GM12878 (cell line): ENCODE measurements around the gene CRB1. TPM values are rescaled to one million over a fixed set of nuclear protein-coding genes. Genes with fewer than 3 reads are reported as not detected.

Experiments
- ATAC-seq: fragments of 200-7000 bp; cut with Tn5 transposase; 3 replicates; pipeline ENCODE4 v1.9.1; 2020; ENCODE audit warnings: mild to moderate bottlenecking, moderate library complexity
- BruUV-seq: library from RNA; stranded (reverse); fragments of 400-500 nt; replicated peaks from 2 replicates; lab custom pipeline; 2021; lab: Mats Ljungman, UMichigan
- CTCF ChIA-PET: fragments of 300-600 bp; sonication (Branson Sonifier 250); formaldehyde crosslinking; extraction: SDS; loops from one replicate; lab custom pipeline; 2021; ENCODE audit warnings: inconsistent platforms; lab: Yijun Ruan, JAX
- POLR2A ChIA-PET: fragments of 350-600 bp; formaldehyde crosslinking; extraction: SDS; loops from one replicate; lab custom pipeline; 2021; ENCODE audit warnings: inconsistent platforms; lab: Charles Lee
- RAD21 ChIA-PET: fragments of 300-600 bp; sonication (Branson Sonifier 250); formaldehyde crosslinking; loops from one replicate; lab custom pipeline; 2023; ENCODE audit warnings: antibody characterized with exemption; ENCODE audit not compliant: unreplicated experiment; lab: Charles Lee
- SMC1A ChIA-PET: fragments of 300-600 bp; sonication (Branson Sonifier 250); formaldehyde crosslinking; loops from one replicate; lab custom pipeline; 2023; ENCODE audit not compliant: unreplicated experiment, uncharacterized antibody; lab: Charles Lee
- DNase-seq: peaks from one replicate; pipeline ENCODE4 v3.0.0-alpha.2; 2011; ENCODE audit warnings: low read depth, low spot score
- FAIRE-seq: peaks from 3 replicates; lab custom pipeline; 2011; peaks lifted over from hg19 to GRCh38; lab: Jason Lieb, UNC
- H2AFZ ChIP-seq: 2 replicates; pipeline ENCODE4 v1.6.0; 2011; ENCODE audit warnings: low read depth, low read length, control low read depth; ENCODE audit not compliant: control insufficient read depth
- H3K27ac ChIP-seq: 2 replicates; pipeline ENCODE4 v1.5.1; 2011; ENCODE audit warnings: control low read depth; ENCODE audit not compliant: control insufficient read depth, insufficient read depth
- H3K27me3 ChIP-seq, 2 experiments: replicated peaks in 1 of 2; 2 replicates each; pipeline versions ENCODE4 v1.6.0 to v1.6.1; 2011; ENCODE audit warnings: low read length in 1 of 2; ENCODE audit not compliant: control insufficient read depth in 2 of 2, insufficient read depth in 2 of 2
- H3K36me3 ChIP-seq, 2 experiments: 2 replicates each; pipeline ENCODE4 v1.5.1; 2011; ENCODE audit warnings: low read length in 1 of 2; ENCODE audit not compliant: control insufficient read depth in 2 of 2, insufficient read depth in 2 of 2
- H3K4me1 ChIP-seq: 2 replicates; pipeline ENCODE4 v1.6.1; 2011; ENCODE audit warnings: mild to moderate bottlenecking, low read length, moderate library complexity, mixed read lengths; ENCODE audit not compliant: control insufficient read depth, insufficient read depth
- H3K4me2 ChIP-seq: 2 replicates; pipeline ENCODE4 v1.6.0; 2011; ENCODE audit warnings: control low read depth; ENCODE audit not compliant: control insufficient read depth, insufficient read depth
- H3K4me3 ChIP-seq: fragments of 200-600 bp; sonication (generic); 2 replicates; pipeline ENCODE4 v1.5.1; 2016
- H3K79me2 ChIP-seq: 2 replicates; pipeline ENCODE4 v1.6.0; 2011; ENCODE audit warnings: low read length; ENCODE audit not compliant: control insufficient read depth, insufficient read depth
- H3K9ac ChIP-seq: 2 replicates; pipeline ENCODE4 v1.8.0; 2011; ENCODE audit warnings: low read length, control low read depth, mixed read lengths; ENCODE audit not compliant: control insufficient read depth, insufficient read depth
- H3K9me3 ChIP-seq: replicated peaks from 3 replicates; pipeline ENCODE4 v1.5.1; 2011; ENCODE audit warnings: mild to moderate bottlenecking, low read length; ENCODE audit not compliant: control insufficient read depth, insufficient read depth
- H4K20me1 ChIP-seq: 2 replicates; pipeline ENCODE4 v1.6.0; 2011; ENCODE audit not compliant: control insufficient read depth, insufficient read depth
- BHLHE40 ChIP-seq, 2 experiments: fragments of 450-650 bp in 1 of 2; IDR thresholded peaks; 2 replicates each; pipeline ENCODE4 v1.6.1; 2011 to 2017; ENCODE audit warnings: low read depth in 2 of 2, borderline replicate concordance in 1 of 2, improper control_type of control experiment in 1 of 2, low read length in 1 of 2, mild to moderate bottlenecking in 1 of 2
- CHD2 ChIP-seq: IDR thresholded peaks from 2 replicates; pipeline ENCODE4 v1.6.1; 2011; ENCODE audit warnings: low read depth, low read length, improper control_type of control experiment, borderline replicate concordance
- CREM ChIP-seq: IDR thresholded peaks from 2 replicates; pipeline ENCODE4 v1.6.1; 2014; ENCODE audit warnings: antibody characterized with exemption, low read depth
- GATAD2B ChIP-seq: fragments of 450-650 bp; conservative IDR thresholded peaks from 2 replicates; pipeline ENCODE4 v1.6.1; 2017; ENCODE audit warnings: low read depth, mild to moderate bottlenecking, moderate library complexity
- ZNF217 ChIP-seq: fragments of 450-650 bp; IDR thresholded peaks from 2 replicates; pipeline ENCODE4 v1.6.1; 2017; ENCODE audit warnings: antibody characterized with exemption, mild to moderate bottlenecking
- WGBS: methylation state at CpG from one replicate; pipeline ENCODE4 v1.1.6; 2016; ENCODE audit warnings: low lambda C conversion rate; ENCODE audit not compliant: insufficient replicate concordance, insufficient coverage; ENCODE audit errors: missing lambda C conversion rate; 5-methylcytosine and 5-hydroxymethylcytosine counted together
- in situ Hi-C: fragments of 300-500 bp; cut with MboI; formaldehyde crosslinking; loops from 9 replicates; pipeline ENCODE4 v1.14.3; 2018; ENCODE audit warnings: mixed read lengths
- intact Hi-C: fragments of 100-400 bp; cut with micrococcal nuclease; formaldehyde crosslinking; loops from one replicate; pipeline ENCODE4 v1.14.2; 2022; ENCODE audit not compliant: unreplicated experiment
- polyA plus RNA-seq, 11 experiments: library from polyadenylated mRNA; depleted of rRNA in 4 of 11; unstranded in 6 of 11; stranded (reverse) in 5 of 11; fragments of >200 nt; fragmentation: Nextera tagmentation in 4 of 11; fragmentation: Illumina TruSeq in 1 of 11; extraction: Ambion mirVana in 4 of 11; extraction: Trizol in 1 of 11; gene quantifications; 1 replicate in 1 of 11; 2 replicates in 10 of 11; pipeline versions ENCODE4 v1.2.1 to v1.2.3, GENCODE V29; 2011 to 2016; ENCODE audit warnings: inconsistent platforms in 2 of 11, missing spikeins in 2 of 11, low read depth in 1 of 11
- total RNA-seq, 4 experiments: library from RNA; depleted of rRNA in 3 of 4; stranded (reverse); fragments of >200 nt in 3 of 4; fragmentation: Illumina TruSeq in 1 of 4; extraction: Trizol in 1 of 4; gene quantifications; 2 replicates each; pipeline versions ENCODE4 v1.2.1 to v1.2.3, GENCODE V29; 2013 to 2021
- TF ChIP-seq, protein P1 (sequence below), 3 experiments: IDR thresholded peaks in 2 of 3; conservative IDR thresholded peaks in 1 of 3; 2 replicates each; pipeline ENCODE4 v1.5.1; 2011; ENCODE audit warnings: low read depth in 3 of 3, low read length in 3 of 3, mild to moderate bottlenecking in 3 of 3, control low read depth in 2 of 3, moderate library complexity in 2 of 3, inconsistent platforms in 1 of 3, mixed read lengths in 1 of 3; ENCODE audit not compliant: control insufficient read depth in 2 of 3, insufficient read depth in 1 of 3; ENCODE audit errors: extremely low read depth in 1 of 3

The CRB1 gene
- total and polyA plus RNA-seq, 10 of the 15 experiments (the other 5 are each of a cell fraction or from before 2014, with no cell fraction given) = 0.06 to 0.10 (median 0.06) TPM; not detected in 7

DNA sequence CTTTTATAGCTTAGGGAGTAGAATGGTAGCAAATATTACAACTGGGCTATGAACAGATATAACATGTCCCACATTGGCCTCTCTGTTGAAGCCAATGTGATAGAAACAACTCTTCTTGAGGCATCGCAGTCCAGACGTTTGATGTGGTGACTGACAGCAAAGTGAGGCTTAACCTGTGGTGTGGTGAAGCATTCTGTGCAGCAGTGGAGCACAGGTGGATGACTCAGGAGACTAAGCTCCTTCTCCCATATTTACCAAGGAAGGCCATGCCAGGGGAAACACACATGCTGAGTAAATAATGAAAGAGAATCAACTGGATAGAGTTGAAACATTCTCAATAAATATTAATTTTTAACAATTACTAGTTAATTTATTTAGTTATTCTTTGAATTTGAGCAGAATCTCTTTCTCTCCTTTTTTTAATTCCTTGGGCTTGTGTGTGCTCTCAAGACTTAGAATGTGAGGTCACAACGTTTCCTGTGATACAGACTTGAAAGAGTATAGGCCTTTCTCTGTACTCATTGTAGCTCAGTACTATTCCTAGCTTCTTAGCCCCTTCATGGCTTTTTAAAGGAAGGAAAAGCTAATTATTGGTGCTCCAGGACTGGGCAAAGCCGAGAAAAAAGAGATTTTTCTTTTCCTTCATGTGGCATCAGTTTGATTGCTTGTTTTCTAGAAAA is 17.6 kb downstream of the CRB1 start:
- H4K20me1 ChIP-seq = no peaks in the 10 kb centered on the region
- 39% methylated on average over 4 of the region's 4 CpGs for WGBS
- TF ChIP-seq CREM (no peak), GATAD2B (no peak), BHLHE40 (IDR thresholded peaks at IDR 0.05; ENCODE audit: borderline replicate concordance in 1 of 2, low read depth in 2 of 2, low read length in 1 of 2) (no peak), CHD2 (no peak), ZNF217 (no peak)
- TF ChIP-seq, protein P1, sequence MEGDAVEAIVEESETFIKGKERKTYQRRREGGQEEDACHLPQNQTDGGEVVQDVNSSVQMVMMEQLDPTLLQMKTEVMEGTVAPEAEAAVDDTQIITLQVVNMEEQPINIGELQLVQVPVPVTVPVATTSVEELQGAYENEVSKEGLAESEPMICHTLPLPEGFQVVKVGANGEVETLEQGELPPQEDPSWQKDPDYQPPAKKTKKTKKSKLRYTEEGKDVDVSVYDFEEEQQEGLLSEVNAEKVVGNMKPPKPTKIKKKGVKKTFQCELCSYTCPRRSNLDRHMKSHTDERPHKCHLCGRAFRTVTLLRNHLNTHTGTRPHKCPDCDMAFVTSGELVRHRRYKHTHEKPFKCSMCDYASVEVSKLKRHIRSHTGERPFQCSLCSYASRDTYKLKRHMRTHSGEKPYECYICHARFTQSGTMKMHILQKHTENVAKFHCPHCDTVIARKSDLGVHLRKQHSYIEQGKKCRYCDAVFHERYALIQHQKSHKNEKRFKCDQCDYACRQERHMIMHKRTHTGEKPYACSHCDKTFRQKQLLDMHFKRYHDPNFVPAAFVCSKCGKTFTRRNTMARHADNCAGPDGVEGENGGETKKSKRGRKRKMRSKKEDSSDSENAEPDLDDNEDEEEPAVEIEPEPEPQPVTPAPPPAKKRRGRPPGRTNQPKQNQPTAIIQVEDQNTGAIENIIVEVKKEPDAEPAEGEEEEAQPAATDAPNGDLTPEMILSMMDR (IDR thresholded peaks at IDR 0.05 in 2 of 3, conservative IDR thresholded peaks at IDR 0.05 in 1 of 3; ENCODE audit: control insufficient read depth in 2 of 3, extremely low read depth in 1 of 3, insufficient read depth in 1 of 3, low read depth in 3 of 3, low read length in 3 of 3) = no peak
- no peak overlapping the region for H3K9ac ChIP-seq
- CTCF ChIA-PET = interaction anchor here (3.6 kb wide), 1 partner anchor 106 kb away, joined by 11 read pairs; no protein-coding TSS in a partner anchor
- SMC1A ChIA-PET = interaction anchor here (1.1 to 1.3 kb wide), 2 partner anchors 12 to 106 kb away, joined by 3 read pairs; no protein-coding TSS in a partner anchor
- FAIRE-seq = no peak
- no peaks in the 10 kb centered on the region for H3K36me3 ChIP-seq
- no peak for ATAC-seq
- H3K4me1 ChIP-seq = no peaks in the 10 kb centered on the region
- H3K4me3 ChIP-seq = no peak overlapping the region
- H3K4me2 ChIP-seq = no peak overlapping the region
- H3K79me2 ChIP-seq = no peaks in the 10 kb centered on the region
- POLR2A ChIA-PET = no interaction called here
- RAD21 ChIA-PET = no interaction called here
- no peaks in the 10 kb centered on the region for H3K27me3 ChIP-seq
- H3K27ac ChIP-seq = no peak overlapping the region
- no peak overlapping the region for H2AFZ ChIP-seq
- intact Hi-C loops = no loop called here
- in situ Hi-C loops = no loop called here
- BruUV-seq = no TSS peak
- H3K9me3 ChIP-seq = no peaks in the 10 kb centered on the region
- DNase-seq = no peak
